CD4-positive, alpha-beta T cell treated with Interleukin-2 at 100 ng/mL for 4 hours (primary cell): ENCODE measurements around the gene SMARCD1.

ENCODE experiments used
- DNase-seq: peaks from one replicate; pipeline ENCODE4 v3.0.0-alpha.2; 2020; ENCODE audit warnings: low spot score

The SMARCD1 gene

DNA sequence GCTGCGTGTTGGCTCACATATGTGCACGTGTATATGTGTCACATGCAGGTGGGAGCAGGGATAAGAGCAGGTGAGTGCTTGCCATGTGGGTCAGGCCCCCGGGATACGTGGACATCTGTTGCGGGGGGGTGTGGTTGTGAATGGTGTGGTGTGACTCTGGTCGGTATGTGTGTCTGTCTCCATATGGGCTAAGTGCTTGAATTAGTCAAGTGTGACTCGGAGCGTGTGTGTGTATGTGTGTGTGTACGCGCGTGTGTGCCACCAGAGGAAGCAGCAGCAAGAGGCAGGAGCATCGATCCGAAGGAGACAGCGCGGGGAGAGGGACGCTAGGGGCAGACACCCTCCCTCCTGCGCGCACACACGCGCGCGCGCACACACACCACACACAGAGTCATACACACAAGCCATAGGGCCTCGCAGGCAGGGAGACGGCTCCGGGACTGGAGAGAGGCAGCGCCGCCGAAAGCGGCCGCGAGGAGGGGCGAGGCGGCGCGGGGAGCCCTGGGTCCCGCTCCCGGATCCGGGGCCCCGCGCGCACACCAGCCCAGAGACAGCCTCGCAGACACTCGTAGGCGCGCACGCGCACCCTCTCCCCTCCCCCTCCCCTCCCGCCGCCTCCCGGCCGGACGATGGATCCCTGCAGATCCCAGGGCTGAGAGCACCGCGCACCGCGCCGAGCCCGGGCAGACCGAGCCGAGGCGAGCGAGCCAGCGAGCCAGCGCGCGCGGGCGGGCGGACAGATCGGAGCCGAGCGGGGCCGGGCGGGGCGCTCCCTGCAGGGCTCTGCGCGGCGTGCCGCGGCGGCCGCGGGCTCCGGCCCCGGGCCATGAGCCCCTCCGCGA lies 27.9 kb upstream of the SMARCD1 start, which contains the start of gene ASIC1:
TSS of gene ASIC1 (plus strand) at position 597 of the 842 bp plus-strand sequence. CDS start 1,171 bp downstream, outside the sequence.
- DNase-seq, result peak; percentile 19

GRCh38 chr12:50057896-50058670 lies 27.1 kb upstream of the SMARCD1 start:
- DNase-seq, result no peak

GRCh38 chr12:50058743-50059312 lies 26.3 kb upstream of the SMARCD1 start:
- no peak for DNase-seq

- peak; percentile 40 for DNase-seq
These were observed 25.6 kb upstream of the SMARCD1 start for GRCh38 chr12:50059440-50060119.

- DNase-seq, result no peak
These were observed 25.0 kb upstream of the SMARCD1 start for GRCh38 chr12:50060120-50060468.

GRCh38 chr12:50061171-50061570 lies 24.0 kb upstream of the SMARCD1 start:
- DNase-seq, result no peak

DNA sequence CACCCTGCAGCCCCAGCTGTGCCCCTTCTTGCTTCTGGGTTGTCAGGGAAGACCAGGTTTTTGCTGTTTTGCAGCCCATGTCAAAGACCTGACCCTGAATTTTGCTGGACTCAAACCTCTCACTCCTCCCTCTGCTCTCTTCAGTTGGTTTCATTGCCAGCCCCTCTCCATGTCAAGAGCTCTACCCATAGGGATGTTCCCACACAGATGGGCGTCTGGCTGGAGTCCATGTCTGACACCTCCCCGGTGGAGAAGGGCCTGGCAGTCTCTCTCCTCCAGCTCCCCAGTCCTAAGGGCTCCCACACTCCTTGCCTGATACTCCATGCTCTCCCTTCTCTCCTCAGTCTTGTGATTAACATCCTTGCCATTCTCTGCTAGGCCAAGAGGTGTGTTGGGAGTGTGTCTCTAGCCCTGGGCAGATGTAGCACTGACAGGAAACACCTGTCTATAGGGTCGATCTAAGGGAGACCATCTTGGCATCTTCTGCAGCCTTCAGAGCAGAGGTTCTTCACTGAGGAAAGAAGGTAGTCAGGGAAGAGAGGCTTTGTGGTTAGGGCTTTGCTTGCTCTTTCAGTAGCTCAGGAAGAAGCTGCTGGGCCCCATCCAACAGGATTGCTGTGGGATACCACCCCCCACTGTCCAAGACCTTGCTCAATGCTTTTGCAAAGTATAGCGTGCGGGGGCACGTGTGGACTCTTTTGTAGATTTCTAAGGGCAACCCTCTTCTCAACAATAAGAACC lies 23.0 kb upstream of the SMARCD1 start:
- DNase-seq, result no peak

DNA sequence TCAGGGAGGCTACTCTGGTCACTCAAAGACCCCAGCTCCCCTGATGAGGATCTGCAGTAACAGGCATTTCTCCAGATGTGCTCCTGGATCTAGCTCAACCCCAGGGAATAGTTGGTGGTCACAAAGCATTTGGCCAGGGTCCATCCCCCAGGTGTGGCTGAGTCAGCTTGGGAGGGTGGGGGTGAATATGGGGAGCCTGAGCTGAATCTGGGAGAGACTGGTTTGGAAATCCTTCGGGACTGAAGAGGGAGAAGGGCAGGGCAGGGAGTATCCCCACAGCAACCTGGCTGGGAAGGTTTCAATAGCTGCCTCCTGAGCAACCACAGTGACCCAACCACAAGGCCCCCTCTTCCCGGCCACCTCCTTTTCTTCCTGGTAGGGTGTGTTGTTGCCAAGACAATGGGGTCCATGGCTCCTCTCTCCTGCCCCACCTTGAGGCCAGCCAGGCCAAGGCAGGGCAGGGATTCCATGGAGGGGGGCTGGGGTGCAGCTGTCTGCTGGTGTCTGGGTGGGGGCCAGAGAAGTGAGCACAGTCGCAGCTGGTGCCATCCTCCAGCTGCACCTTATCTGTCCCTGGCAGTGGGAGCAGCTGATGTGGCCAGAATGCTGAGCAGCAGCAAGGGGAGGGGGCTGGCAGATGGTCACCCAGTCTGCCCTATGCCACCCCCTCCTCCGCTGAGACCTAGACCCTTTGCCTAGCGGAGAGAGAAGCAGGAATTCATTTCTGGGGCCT lies 22.2 kb upstream of the SMARCD1 start:
- DNase-seq, result no peak

DNA sequence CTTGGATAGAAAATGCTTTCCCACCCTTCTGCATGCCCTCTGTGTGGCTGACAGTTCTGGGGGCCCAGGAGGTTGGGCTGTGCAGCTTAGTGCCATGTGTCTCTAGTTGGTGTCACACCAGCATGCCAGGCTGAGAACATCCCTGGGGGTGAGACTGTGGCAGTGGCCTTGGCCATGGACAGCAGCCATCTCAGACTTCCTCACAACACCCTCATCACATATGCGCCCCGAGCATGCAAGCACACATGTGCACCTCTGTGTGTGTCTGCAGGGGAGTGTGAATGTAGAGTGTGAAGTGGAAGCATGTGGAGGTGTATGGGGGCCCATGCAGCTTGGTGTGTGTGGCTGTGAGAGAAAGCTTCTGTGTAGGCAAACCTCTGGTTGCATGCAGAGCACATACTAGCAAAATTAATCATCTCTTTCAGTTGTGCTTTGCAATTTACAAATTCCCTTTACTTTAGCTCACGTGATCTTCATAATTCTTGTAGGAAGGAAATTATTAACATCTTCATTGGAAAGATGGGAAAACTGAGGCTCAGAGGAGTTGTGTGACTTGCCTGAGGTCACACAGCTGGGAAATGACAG lies 19.3 kb upstream of the SMARCD1 start:
- DNase-seq, result no peak

DNA sequence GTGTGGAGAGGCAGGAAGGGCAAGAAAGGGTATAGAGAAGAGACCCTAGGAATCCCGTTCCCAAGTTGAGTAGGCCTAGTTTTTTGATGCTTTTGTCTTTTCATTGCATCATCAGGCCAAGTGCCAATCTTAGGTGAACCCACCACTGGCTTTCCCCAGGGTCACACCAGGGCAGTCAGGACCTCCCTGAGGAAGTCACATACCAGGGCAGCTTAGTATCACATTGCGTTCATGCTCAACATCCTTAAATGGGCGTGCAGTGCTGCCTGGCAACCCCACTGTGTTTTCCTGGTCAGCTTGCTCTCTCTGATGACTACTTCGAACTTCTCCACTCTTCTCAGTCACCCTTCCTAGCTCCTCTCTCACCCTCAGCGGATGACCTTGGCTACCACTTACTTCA lies 18.7 kb upstream of the SMARCD1 start:
- DNase-seq, result no peak

DNA sequence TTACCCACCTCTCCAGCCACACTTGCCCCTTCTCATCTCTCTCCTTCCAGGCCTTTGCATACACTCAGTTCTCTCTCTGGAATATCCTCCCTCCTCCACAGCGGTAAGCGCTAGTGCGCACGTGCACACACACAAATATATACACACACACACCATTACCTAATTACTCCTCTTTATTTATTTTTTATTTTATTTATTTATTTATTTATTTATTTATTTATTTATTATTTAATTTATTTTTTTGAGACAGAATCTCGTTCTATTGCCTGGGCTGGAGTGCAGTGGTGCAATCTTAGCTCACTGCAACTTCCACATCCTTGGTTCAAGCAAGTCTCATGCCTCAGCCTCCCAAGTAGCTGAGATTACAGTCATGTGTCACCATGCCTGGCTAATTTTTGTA lies 16.1 kb upstream of the SMARCD1 start:
- no peak for DNase-seq

DNA sequence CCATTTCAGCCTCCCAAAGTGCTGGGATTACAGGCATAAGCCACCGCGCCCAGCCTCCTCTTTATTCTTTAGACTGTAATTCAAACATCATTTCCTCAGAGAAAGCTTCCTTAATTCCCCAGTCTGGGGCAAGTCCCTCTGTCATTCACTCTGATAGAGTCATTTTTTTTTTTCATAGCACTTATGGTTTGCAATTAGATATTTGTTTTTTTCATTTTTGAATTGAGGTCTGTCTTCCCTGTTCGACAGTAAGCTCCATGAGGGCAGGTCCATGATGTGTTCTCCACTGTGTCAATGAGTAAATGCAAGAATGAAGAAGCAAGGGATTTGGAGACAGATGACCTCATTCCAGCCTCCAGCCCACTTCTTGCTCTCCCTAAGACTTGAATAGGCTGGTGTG lies 15.6 kb upstream of the SMARCD1 start:
- DNase-seq, result no peak

- DNase-seq, result peak; percentile 67
These were observed 14.7 kb upstream of the SMARCD1 start for GRCh38 chr12:50070314-50071060.

- DNase-seq, result no peak
These were observed 12.8 kb upstream of the SMARCD1 start for GRCh38 chr12:50072198-50072907.

- DNase-seq, result no peak
These were observed 11.9 kb upstream of the SMARCD1 start for GRCh38 chr12:50073206-50073605.

DNA sequence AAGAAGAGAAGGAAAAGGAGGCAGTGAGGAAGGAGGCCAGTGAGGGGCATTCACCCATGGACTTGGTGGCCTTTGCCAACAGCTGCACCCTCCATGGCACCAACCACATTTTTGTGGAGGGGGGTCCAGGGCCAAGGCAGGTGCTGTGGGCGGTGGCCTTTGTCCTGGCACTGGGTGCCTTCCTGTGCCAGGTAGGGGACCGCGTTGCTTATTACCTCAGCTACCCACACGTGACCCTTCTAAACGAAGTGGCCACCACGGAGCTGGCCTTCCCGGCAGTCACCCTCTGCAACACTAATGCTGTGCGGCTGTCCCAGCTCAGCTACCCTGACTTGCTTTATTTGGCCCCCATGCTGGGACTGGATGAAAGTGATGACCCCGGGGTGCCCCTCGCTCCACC lies 11.4 kb upstream of the SMARCD1 start:
- no peak for DNase-seq

- DNase-seq, result peak; percentile 81
These were observed 10.0 kb upstream of the SMARCD1 start for GRCh38 chr12:50074936-50075807.

- DNase-seq, result no peak
These were observed 9.4 kb upstream of the SMARCD1 start for GRCh38 chr12:50075808-50076170.
